Panc1 (cell line): ENCODE data around the gene P4HTM. TPM values are rescaled to one million over a fixed set of nuclear protein-coding genes. Genes with fewer than 3 reads are reported as not detected.
A peak's percentile ranks its signal among the peaks of the same experiment; 100 is the strongest.

Experiments
- ATAC-seq: fragments of 200-7000 bp; cut with Tn5 transposase; 2 replicates; pipeline ENCODE4 v1.9.1; 2020; ENCODE audit warnings: mild to moderate bottlenecking, moderate library complexity
- BruUV-seq: library from RNA; stranded (reverse); fragments of 400-500 nt; replicated peaks from 2 replicates; lab custom pipeline; 2021; lab: Mats Ljungman, UMichigan
- CTCF ChIA-PET: fragments of 300-600 bp; sonication (Branson Sonifier 250); formaldehyde crosslinking; loops from one replicate; lab custom pipeline; 2022; ENCODE audit warnings: antibody characterized with exemption; lab: Charles Lee
- POLR2A ChIA-PET: fragments of 300-600 bp; sonication (Branson Sonifier 250); formaldehyde crosslinking; loops from one replicate; lab custom pipeline; 2022; ENCODE audit warnings: antibody characterized with exemption; lab: Charles Lee
- DNase-seq: peaks from one replicate; pipeline ENCODE4 v3.0.0-alpha.2; 2010; ENCODE audit warnings: low read depth, low spot score
- H3K27ac ChIP-seq: 2 replicates; pipeline ENCODE4 v1.5.1; 2011; ENCODE audit warnings: mild to moderate bottlenecking, low read length, inconsistent platforms
- H3K27me3 ChIP-seq: fragments of 200-500 bp; sonication (Bioruptor generic); 2 replicates; pipeline ENCODE4 v1.6.0; 2014; ENCODE audit warnings: low read length, inconsistent platforms; ENCODE audit not compliant: control insufficient read depth, insufficient read depth
- H3K36me3 ChIP-seq: fragments of 200-500 bp; sonication (Bioruptor generic); 2 replicates; pipeline ENCODE4 v1.5.1; 2014; ENCODE audit warnings: inconsistent platforms, mild to moderate bottlenecking, low read length, moderate library complexity; ENCODE audit not compliant: control insufficient read depth, insufficient read depth
- H3K4me1 ChIP-seq: 2 replicates; pipeline ENCODE4 v1.5.1; 2011; ENCODE audit warnings: inconsistent platforms, mild to moderate bottlenecking, low read length, moderate library complexity; ENCODE audit not compliant: control insufficient read depth, insufficient read depth
- H3K4me3 ChIP-seq, 2 experiments: 2 replicates each; pipeline ENCODE4 v1.5.1; 2011 to 2012; ENCODE audit warnings: low read depth in 2 of 2, low read length in 2 of 2, mild to moderate bottlenecking in 2 of 2, inconsistent platforms in 1 of 2, moderate library complexity in 1 of 2
- H3K9me3 ChIP-seq: fragments of 200-500 bp; sonication (Bioruptor generic); 2 replicates; pipeline ENCODE4 v1.5.1; 2014; ENCODE audit warnings: low read depth, mild to moderate bottlenecking, inconsistent platforms, low read length, moderate library complexity; ENCODE audit not compliant: control insufficient read depth, insufficient read depth
- POLR2AphosphoS5 ChIP-seq: IDR thresholded peaks from 2 replicates; pipeline ENCODE4 v1.6.1; 2012; ENCODE audit warnings: mild to moderate bottlenecking, low read depth, low read length, moderate library complexity
- SIN3A ChIP-seq: IDR thresholded peaks from 2 replicates; pipeline ENCODE4 v1.6.1; 2012; ENCODE audit warnings: low read depth, mild to moderate bottlenecking, low read length, moderate library complexity, borderline replicate concordance; ENCODE audit not compliant: insufficient read depth
- TCF7L2 ChIP-seq: IDR thresholded peaks from 2 replicates; pipeline ENCODE4 v1.6.1; 2011; ENCODE audit warnings: mild to moderate bottlenecking, low read depth, low read length, inconsistent platforms
- in situ Hi-C: cut with HindIII; loops from 2 replicates; pipeline ENCODE4 v1.10.0; 2016; ENCODE audit warnings: low sequenced_read_pairs, low pct_unique_long_range_greater_than_20kb
- intact Hi-C: fragments of 100-400 bp; cut with micrococcal nuclease; formaldehyde crosslinking; loops from one replicate; pipeline ENCODE4 v1.10.0; 2022; ENCODE audit not compliant: unreplicated experiment
- total RNA-seq: library from RNA; stranded (reverse); gene quantifications from one replicate; pipeline ENCODE4 v1.2.1, GENCODE V29; 2021; ENCODE audit not compliant: unreplicated experiment
- TF ChIP-seq, protein P1 (sequence below): fragments of 450-650 bp; IDR thresholded peaks from 2 replicates; pipeline ENCODE4 v1.5.1; 2017; ENCODE audit warnings: mild to moderate bottlenecking
- TF ChIP-seq, protein P2 (sequence below), 2 experiments: IDR thresholded peaks; 2 replicates each; pipeline ENCODE4 v1.6.1; 2011 to 2012; ENCODE audit warnings: low read depth in 2 of 2, control low read depth in 1 of 2, low read length in 1 of 2, mild to moderate bottlenecking in 1 of 2, moderate library complexity in 1 of 2; ENCODE audit not compliant: insufficient read depth in 1 of 2

P4HTM gene
- total RNA-seq, 1 experiment from 2014 or later, result 28.3 TPM

DNA sequence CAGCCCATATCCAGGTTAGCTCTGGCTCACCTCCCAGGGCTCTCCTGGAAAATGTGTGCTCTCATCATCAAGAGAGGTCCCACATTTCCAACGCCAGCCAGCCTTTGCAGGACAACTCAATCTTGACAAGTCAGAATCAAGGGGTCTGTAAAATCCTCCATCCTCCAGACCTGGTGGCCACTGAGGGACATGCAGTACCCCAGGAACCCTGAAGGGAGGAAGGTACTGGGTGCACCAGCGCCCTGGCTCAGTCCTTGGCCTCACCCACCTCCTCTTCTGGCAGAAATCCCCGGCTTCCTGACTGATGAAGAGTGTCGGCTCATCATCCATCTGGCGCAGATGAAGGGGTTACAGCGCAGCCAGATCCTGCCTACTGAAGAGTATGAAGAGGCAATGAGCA lies 11.1 kb downstream of the P4HTM start:
- intact Hi-C loops, result no loop called here
- in situ Hi-C loops, result no loop called here
- no TSS peak for BruUV-seq
- ATAC-seq, result no peak
- H3K4me3 ChIP-seq, result no peak overlapping the region
- H3K27me3 ChIP-seq, result no peaks in the 10 kb centered on the region
- no peaks in the 10 kb centered on the region for H3K9me3 ChIP-seq
- H3K4me1 ChIP-seq, result peaks cover 10% of the 10 kb centered on the region
- ChIA-PET CTCF (no interaction called here), POLR2A (no interaction called here)
- no peaks in the 10 kb centered on the region for H3K36me3 ChIP-seq
- H3K27ac ChIP-seq, result peak overlapping the region; percentile 44; the same call in 1 of the 2 replicates
- DNase-seq, result no peak
- TF ChIP-seq POLR2AphosphoS5 (no peak), TCF7L2 (no peak), SIN3A (no peak)
- TF ChIP-seq, protein P1, sequence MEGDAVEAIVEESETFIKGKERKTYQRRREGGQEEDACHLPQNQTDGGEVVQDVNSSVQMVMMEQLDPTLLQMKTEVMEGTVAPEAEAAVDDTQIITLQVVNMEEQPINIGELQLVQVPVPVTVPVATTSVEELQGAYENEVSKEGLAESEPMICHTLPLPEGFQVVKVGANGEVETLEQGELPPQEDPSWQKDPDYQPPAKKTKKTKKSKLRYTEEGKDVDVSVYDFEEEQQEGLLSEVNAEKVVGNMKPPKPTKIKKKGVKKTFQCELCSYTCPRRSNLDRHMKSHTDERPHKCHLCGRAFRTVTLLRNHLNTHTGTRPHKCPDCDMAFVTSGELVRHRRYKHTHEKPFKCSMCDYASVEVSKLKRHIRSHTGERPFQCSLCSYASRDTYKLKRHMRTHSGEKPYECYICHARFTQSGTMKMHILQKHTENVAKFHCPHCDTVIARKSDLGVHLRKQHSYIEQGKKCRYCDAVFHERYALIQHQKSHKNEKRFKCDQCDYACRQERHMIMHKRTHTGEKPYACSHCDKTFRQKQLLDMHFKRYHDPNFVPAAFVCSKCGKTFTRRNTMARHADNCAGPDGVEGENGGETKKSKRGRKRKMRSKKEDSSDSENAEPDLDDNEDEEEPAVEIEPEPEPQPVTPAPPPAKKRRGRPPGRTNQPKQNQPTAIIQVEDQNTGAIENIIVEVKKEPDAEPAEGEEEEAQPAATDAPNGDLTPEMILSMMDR, result no peak
- TF ChIP-seq, protein P2, sequence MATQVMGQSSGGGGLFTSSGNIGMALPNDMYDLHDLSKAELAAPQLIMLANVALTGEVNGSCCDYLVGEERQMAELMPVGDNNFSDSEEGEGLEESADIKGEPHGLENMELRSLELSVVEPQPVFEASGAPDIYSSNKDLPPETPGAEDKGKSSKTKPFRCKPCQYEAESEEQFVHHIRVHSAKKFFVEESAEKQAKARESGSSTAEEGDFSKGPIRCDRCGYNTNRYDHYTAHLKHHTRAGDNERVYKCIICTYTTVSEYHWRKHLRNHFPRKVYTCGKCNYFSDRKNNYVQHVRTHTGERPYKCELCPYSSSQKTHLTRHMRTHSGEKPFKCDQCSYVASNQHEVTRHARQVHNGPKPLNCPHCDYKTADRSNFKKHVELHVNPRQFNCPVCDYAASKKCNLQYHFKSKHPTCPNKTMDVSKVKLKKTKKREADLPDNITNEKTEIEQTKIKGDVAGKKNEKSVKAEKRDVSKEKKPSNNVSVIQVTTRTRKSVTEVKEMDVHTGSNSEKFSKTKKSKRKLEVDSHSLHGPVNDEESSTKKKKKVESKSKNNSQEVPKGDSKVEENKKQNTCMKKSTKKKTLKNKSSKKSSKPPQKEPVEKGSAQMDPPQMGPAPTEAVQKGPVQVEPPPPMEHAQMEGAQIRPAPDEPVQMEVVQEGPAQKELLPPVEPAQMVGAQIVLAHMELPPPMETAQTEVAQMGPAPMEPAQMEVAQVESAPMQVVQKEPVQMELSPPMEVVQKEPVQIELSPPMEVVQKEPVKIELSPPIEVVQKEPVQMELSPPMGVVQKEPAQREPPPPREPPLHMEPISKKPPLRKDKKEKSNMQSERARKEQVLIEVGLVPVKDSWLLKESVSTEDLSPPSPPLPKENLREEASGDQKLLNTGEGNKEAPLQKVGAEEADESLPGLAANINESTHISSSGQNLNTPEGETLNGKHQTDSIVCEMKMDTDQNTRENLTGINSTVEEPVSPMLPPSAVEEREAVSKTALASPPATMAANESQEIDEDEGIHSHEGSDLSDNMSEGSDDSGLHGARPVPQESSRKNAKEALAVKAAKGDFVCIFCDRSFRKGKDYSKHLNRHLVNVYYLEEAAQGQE (IDR thresholded peaks at IDR 0.05; ENCODE audit: insufficient read depth in 1 of 2, low read depth in 2 of 2, low read length in 1 of 2), result no peak

DNA sequence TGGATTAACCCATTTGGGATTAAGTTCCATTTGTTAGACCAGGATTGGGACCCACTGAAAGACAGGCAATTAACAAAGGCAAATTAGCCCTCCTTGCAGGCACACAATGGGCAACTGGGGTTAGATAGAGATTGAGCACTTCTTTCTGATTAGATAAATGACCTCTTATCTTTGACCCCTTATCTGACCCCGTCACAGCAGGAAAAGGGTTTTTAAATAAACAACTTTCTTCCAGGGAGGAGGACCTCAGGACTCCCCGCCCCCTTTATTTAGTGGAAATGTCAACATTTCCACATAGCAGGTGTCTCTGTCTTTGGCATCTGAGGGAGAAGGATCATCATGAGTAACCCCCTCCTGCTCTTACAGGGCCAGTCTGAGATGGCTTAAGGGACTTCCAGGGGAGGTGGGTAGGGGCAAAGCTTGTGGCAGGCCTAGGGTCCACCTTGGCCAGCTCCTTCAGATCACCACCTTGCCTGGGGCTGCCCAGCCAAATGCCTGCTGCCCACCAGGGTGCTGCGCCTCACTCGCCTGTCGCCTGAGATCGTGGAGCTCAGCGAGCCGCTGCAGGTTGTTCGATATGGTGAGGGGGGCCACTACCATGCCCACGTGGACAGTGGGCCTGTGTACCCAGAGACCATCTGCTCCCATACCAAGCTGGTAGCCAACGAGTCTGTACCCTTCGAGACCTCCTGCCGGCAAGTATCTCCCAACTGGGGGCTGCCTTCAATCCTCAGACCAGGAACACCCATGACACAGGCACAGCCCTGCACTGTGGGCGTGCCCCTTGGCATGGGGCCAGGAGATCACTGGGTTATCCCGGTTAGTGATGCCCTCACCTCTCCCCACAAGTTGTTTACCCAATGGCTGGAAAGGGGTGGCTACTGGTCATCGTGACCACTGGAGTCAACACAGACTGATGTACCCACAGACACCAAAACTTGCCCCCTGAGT lies 14.6 kb downstream of the P4HTM start:
- in situ Hi-C loops, result no loop called here

More for the DNA sequence above, 14.6 kb downstream of the P4HTM start:
- ATAC-seq, result no peak
- TF ChIP-seq TCF7L2 (no peak), POLR2AphosphoS5 (no peak), SIN3A (no peak)
- TF ChIP-seq, protein P1, result no peak
- TF ChIP-seq, protein P2 (IDR thresholded peaks at IDR 0.05; ENCODE audit: insufficient read depth in 1 of 2, low read depth in 2 of 2, low read length in 1 of 2), result no peak
- Histone ChIP-seq H3K27ac (no peak overlapping the region), H3K4me1 (peaks cover 16% of the 10 kb centered on the region), H3K4me3 (no peak overlapping the region), H3K9me3 (no peaks in the 10 kb centered on the region), H3K36me3 (no peaks in the 10 kb centered on the region), H3K27me3 (no peaks in the 10 kb centered on the region)
- no TSS peak for BruUV-seq
- POLR2A ChIA-PET, result no interaction called here
- intact Hi-C loops, result no loop called here
- DNase-seq, result no peak
- CTCF ChIA-PET, result no interaction called here
